Esophagus muscularis mucosa (tissue), 4 donors: ENCODE data around the gene SAP25. TPM values are rescaled to one million over a fixed set of nuclear protein-coding genes. Genes with fewer than 3 reads are reported as not detected.

Experiments
- DNase-seq: peaks from one replicate; pipeline ENCODE4 v3.0.0-alpha.2; 2017; ENCODE audit errors: extremely low spot score
- H3K27ac ChIP-seq, 4 donors: fragments of 200-600 bp; sonication (generic); replicated peaks in 1 of 4; 1 replicate in 3 of 4; 2 replicates in 1 of 4; pipeline ENCODE4 v1.5.1; 2016 to 2019; ENCODE audit warnings: mild to moderate bottlenecking in 1 of 4
- H3K27me3 ChIP-seq, 4 donors: fragments of 200-600 bp; sonication (generic); one replicate each; pipeline versions ENCODE4 v1.5.1 to v1.6.0; 2016 to 2019
- H3K36me3 ChIP-seq, 4 donors: fragments of 200-600 bp; sonication (generic); one replicate each; pipeline ENCODE4 v1.5.1; 2016 to 2019
- H3K4me1 ChIP-seq, 4 donors: fragments of 200-600 bp; sonication (generic); one replicate each; pipeline ENCODE4 v1.5.1; 2016 to 2019
- H3K4me3 ChIP-seq, 4 donors: fragments of 200-600 bp; sonication (generic); 1 replicate in 2 of 4; 2 replicates in 2 of 4; pipeline ENCODE4 v1.5.1; 2016 to 2019; ENCODE audit warnings: mild to moderate bottlenecking in 4 of 4, moderate library complexity in 1 of 4
- H3K9me3 ChIP-seq, 4 donors: fragments of 200-600 bp; sonication (generic); 1 replicate in 3 of 4; 2 replicates in 1 of 4; pipeline ENCODE4 v1.5.1; 2016 to 2019
- EP300 ChIP-seq: sonication (generic); formaldehyde crosslinking; IDR thresholded peaks from one replicate; pipeline ENCODE4 v1.6.1; 2017; ENCODE audit warnings: antibody characterized with exemption
- POLR2A ChIP-seq: fragments of 450-650 bp; IDR thresholded peaks from one replicate; pipeline ENCODE4 v1.6.1; 2017; ENCODE audit warnings: antibody characterized with exemption, moderate library complexity, mild to moderate bottlenecking, low read depth
- POLR2AphosphoS5 ChIP-seq, 2 donors: sonication (generic); formaldehyde crosslinking; IDR thresholded peaks; one replicate each; pipeline ENCODE4 v1.6.1; 2017; ENCODE audit warnings: antibody characterized with exemption in 2 of 2
- WGBS: methylation state at CpG from one replicate; pipeline ENCODE4 v1.1.5; 2018; 5-methylcytosine and 5-hydroxymethylcytosine counted together
- intact Hi-C: fragments of 100-400 bp; cut with DNase I; formaldehyde crosslinking; loops from one replicate; pipeline ENCODE4 v1.15.1; 2023
- total RNA-seq, 4 donors: library from RNA; depleted of rRNA; stranded (reverse); fragments of >200 nt; gene quantifications; one replicate each; pipeline versions ENCODE4 v1.1.0 to v1.2.1, GENCODE V29; 2016
- TF ChIP-seq, protein P1 (sequence below), 3 experiments: fragments of 200-600 bp in 2 of 3; fragments of 450-650 bp in 1 of 3; sonication (generic) in 2 of 3; IDR thresholded peaks; one replicate each; pipeline ENCODE4 v1.5.1; 2017 to 2019; ENCODE audit warnings: antibody characterized with exemption in 3 of 3, mild to moderate bottlenecking in 2 of 3, moderate library complexity in 1 of 3

SAP25 gene
- total RNA-seq, 4 donors from 2014 or later, result 0.83 to 0.92 TPM; not detected in 2

DNA sequence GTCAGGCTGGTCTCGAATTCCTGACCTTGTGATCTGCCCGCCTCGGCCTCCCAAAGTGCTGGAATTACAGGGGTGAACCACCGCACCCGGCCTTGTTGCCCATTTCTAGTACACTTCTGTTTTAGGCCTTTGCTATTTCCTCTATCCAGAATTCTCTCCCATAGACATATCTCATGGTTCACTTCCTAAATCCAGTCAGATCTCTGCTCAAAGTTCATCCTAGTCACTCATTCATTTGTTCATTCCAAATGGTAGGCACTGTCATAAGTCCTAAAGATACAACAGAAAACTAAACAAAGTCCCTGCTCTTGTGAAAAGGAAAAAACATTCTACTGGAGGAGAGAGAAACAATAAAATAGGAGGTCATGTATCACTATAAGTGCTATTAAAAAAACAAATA is 36.3 kb upstream of the SAP25 start:
- no peak overlapping the region for H3K27ac ChIP-seq
- intact Hi-C loops, result loop anchor here (5.0 to 10.0 kb wide), 2 partner anchors 62 to 245 kb away; partner anchors contain the start of genes GNB2 and SLC12A9
- DNase-seq, result no peak
- H3K4me3 ChIP-seq, result no peak overlapping the region
- no peak for TF ChIP-seq POLR2A
- no peaks in the 10 kb centered on the region for H3K9me3 ChIP-seq
- peaks cover 0 to 9% (median 2%) of the 10 kb centered on the region in 4 donors for H3K36me3 ChIP-seq
- H3K4me1 ChIP-seq, result peaks cover 19 to 28% (median 25%) of the 10 kb centered on the region in 4 donors
- WGBS, result 97% methylated on average over 5 of the region's 5 CpGs
- H3K27me3 ChIP-seq, result no peaks in the 10 kb centered on the region

DNA sequence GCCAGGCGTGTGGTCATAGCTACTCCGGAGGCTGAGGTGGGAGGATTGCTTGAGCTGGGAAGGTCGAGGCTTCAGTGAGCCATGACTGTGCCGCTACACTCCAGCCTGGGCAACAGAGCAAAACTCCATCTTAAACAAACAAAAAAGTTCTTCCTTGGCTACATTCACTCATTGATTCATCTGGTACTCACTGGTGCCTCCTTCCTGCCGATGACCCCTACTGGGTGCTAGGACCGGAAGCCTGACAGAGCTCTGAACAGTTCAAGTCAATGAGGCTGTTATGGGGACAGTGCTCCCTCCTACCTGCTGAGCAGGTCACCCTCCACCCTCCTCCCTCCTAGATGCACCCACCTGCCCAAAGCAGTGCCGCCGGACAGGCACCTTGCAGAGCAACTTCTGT is 33.4 kb upstream of the SAP25 start:
- Histone ChIP-seq H3K4me3 (no peak overlapping the region), H3K27ac (no peak overlapping the region), H3K4me1 (peaks cover 22 to 39% (median 36%) of the 10 kb centered on the region in 4 donors), H3K36me3 (no peaks in the 10 kb centered on the region), H3K9me3 (no peaks in the 10 kb centered on the region), H3K27me3 (no peaks in the 10 kb centered on the region)
- no peak for DNase-seq
- 92% methylated on average over 8 of the region's 8 CpGs for WGBS
- TF ChIP-seq, protein P1, sequence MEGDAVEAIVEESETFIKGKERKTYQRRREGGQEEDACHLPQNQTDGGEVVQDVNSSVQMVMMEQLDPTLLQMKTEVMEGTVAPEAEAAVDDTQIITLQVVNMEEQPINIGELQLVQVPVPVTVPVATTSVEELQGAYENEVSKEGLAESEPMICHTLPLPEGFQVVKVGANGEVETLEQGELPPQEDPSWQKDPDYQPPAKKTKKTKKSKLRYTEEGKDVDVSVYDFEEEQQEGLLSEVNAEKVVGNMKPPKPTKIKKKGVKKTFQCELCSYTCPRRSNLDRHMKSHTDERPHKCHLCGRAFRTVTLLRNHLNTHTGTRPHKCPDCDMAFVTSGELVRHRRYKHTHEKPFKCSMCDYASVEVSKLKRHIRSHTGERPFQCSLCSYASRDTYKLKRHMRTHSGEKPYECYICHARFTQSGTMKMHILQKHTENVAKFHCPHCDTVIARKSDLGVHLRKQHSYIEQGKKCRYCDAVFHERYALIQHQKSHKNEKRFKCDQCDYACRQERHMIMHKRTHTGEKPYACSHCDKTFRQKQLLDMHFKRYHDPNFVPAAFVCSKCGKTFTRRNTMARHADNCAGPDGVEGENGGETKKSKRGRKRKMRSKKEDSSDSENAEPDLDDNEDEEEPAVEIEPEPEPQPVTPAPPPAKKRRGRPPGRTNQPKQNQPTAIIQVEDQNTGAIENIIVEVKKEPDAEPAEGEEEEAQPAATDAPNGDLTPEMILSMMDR (IDR thresholded peaks at IDR 0.05), result no peak
- TF ChIP-seq EP300 (no peak), POLR2A (no peak), POLR2AphosphoS5 (IDR thresholded peaks at IDR 0.05) (no peak)
- intact Hi-C loops, result loop anchor here (10.0 kb wide), 1 partner anchor 248 kb away; the partner anchor contains the start of gene SLC12A9

DNA sequence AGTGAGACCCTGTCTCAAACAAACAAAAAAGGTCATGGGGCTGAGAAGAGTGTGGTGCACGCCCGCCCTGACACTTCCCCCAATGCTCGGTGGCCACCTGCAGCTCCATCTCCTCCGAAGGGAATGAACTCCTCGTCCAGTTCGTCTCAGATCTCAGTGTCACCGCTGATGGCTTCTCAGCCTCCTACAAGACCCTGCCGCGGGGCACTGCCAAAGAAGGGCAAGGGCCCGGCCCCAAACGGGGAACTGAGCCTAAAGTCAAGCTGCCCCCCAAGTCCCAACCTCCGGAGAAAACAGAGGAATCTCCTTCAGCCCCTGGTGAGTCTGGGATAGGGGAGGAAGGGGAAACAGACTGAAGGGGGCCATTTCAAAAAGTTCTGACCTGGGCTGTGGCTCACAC is 32.6 kb upstream of the SAP25 start:
- Histone ChIP-seq H3K4me1 (peaks cover 21 to 45% (median 41%) of the 10 kb centered on the region in 4 donors), H3K4me3 (no peak overlapping the region), H3K9me3 (no peaks in the 10 kb centered on the region), H3K36me3 (no peaks in the 10 kb centered on the region), H3K27me3 (no peaks in the 10 kb centered on the region), H3K27ac (no peak overlapping the region)
- intact Hi-C loops, result loop anchor here (10.0 kb wide), 1 partner anchor 248 kb away; the partner anchor contains the start of gene SLC12A9
- WGBS, result 89% methylated on average over 12 of the region's 12 CpGs
- no peak for DNase-seq
- no peak for TF ChIP-seq EP300
- TF ChIP-seq POLR2A, result no peak
- TF ChIP-seq, protein P1 (IDR thresholded peaks at IDR 0.05), result no peak
- TF ChIP-seq POLR2AphosphoS5 (IDR thresholded peaks at IDR 0.05), result no peak

DNA sequence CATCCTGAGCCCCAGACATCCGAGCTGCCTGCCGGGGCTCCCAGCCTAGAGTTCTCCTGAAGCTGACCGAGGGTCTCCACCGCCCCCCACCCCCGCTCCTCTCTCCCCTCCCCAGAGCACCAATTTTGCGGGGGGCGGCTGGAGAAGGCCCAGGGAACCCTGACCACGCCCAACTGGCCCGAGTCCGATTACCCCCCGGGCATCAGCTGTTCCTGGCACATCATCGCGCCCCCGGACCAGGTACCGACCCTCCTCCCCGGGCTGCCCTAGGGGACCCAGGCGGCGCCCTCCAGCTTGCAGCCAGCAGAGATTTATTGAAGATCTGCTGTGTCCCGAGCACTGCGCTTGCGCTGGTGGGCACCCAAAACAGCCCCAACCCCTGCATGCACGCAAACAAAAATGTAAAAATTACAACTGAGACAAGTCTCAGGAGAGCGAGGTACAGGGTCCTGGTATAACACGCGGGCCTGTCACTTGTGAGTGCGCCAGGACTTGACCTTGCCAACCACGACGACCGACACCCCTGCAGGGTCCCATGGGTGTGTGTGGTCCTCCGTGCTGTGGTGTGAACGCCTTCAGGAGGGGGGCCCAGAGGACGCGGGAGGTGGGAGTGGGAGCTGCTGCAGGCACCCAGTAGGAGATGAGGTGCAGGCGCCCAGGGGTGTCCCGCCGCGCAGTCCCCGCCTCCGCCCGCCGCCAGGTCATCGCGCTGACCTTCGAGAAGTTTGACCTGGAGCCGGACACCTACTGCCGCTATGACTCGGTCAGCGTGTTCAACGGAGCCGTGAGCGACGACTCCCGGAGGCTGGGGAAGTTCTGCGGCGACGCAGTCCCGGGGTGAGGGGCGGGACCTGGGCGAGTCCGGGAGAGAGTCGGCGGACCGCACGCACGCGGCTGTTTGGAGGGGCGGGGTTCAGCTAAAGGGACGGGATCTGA is 31.5 kb upstream of the SAP25 start:
- H3K9me3 ChIP-seq, result no peaks in the 10 kb centered on the region
- H3K27ac ChIP-seq, result peak overlapping the region; percentile 84 to 89 (median 86)
- H3K36me3 ChIP-seq, result no peaks in the 10 kb centered on the region
- no peak for TF ChIP-seq EP300
- TF ChIP-seq, protein P1 (IDR thresholded peaks at IDR 0.05), result no peak
- no peak for TF ChIP-seq POLR2A
- peak in 1 of 2 donors; percentile 29 for TF ChIP-seq POLR2AphosphoS5 (IDR thresholded peaks at IDR 0.05)
- H3K4me3 ChIP-seq, result peak overlapping the region; percentile 66 to 90 (median 74)
- peaks cover 20 to 48% (median 43%) of the 10 kb centered on the region in 4 donors for H3K4me1 ChIP-seq
- DNase-seq, result no peak
- WGBS, result 15% methylated on average over 66 of the region's 68 CpGs
- intact Hi-C loops, result loop anchor here (5.0 to 10.0 kb wide), 2 partner anchors 87 to 250 kb away; partner anchors contain the start of genes GIGYF1 and SLC12A9
- no peaks in the 10 kb centered on the region for H3K27me3 ChIP-seq
